MCF 10A (cell line): ENCODE results near the gene ANKRD10. TPM values are rescaled to one million over a fixed set of nuclear protein-coding genes. Genes with fewer than 3 reads are reported as not detected.

Source experiments
- BruUV-seq: library from RNA; stranded (reverse); fragments of 400-500 nt; replicated peaks from 2 replicates; lab custom pipeline; 2021; lab: Mats Ljungman, UMichigan
- CTCF ChIA-PET: fragments of 300-600 bp; sonication (Branson Sonifier 250); formaldehyde crosslinking; extraction: SDS; loops from one replicate; lab custom pipeline; 2021; ENCODE audit warnings: antibody characterized with exemption, inconsistent platforms; lab: Yijun Ruan, JAX
- POLR2A ChIA-PET: fragments of 300-600, 350-650 bp; sonication (Branson Sonifier 250); formaldehyde crosslinking; extraction: SDS; loops from one replicate; lab custom pipeline; 2020; ENCODE audit warnings: antibody characterized with exemption, inconsistent platforms; lab: Yijun Ruan, JAX
- DNase-seq: peaks from one replicate; pipeline ENCODE4 v3.0.0-alpha.2; 2018; ENCODE audit not compliant: unreplicated experiment
- H3K27ac Mint-ChIP-seq: one replicate; pipeline ENCODE4 v1.8.0; 2022; ENCODE audit warnings: mild to moderate bottlenecking, low read depth, mixed read lengths; ENCODE audit not compliant: unreplicated experiment
- H3K27me3 Mint-ChIP-seq: one replicate; pipeline ENCODE4 v1.8.0; 2022; ENCODE audit warnings: mixed read lengths; ENCODE audit not compliant: insufficient read depth, unreplicated experiment
- H3K36me3 Mint-ChIP-seq: one replicate; pipeline ENCODE4 v1.8.0; 2022; ENCODE audit warnings: mild to moderate bottlenecking, moderate library complexity, mixed read lengths; ENCODE audit not compliant: insufficient read depth, unreplicated experiment
- H3K4me1 Mint-ChIP-seq: one replicate; pipeline ENCODE4 v1.8.0; 2022; ENCODE audit warnings: mixed read lengths; ENCODE audit not compliant: insufficient read depth, unreplicated experiment
- H3K4me3 Mint-ChIP-seq: one replicate; pipeline ENCODE4 v1.8.0; 2022; ENCODE audit warnings: mild to moderate bottlenecking, moderate library complexity, mixed read lengths; ENCODE audit not compliant: unreplicated experiment
- H3K9me3 Mint-ChIP-seq: one replicate; pipeline ENCODE4 v1.8.0; 2022; ENCODE audit warnings: mixed read lengths; ENCODE audit not compliant: unreplicated experiment
- intact Hi-C: fragments of 100-400 bp; cut with micrococcal nuclease; formaldehyde crosslinking; loops from 2 replicates; pipeline ENCODE4 v1.14.1; 2022
- total RNA-seq: library from RNA; stranded (reverse); gene quantifications from 2 replicates; pipeline ENCODE4 v1.2.3, GENCODE V29; 2022
- TF ChIP-seq, protein P1 (sequence below): fragments of 200-600 bp; IDR thresholded peaks from one replicate; pipeline ENCODE4 v1.8.0; 2022; ENCODE audit warnings: antibody characterized with exemption, mild to moderate bottlenecking; ENCODE audit not compliant: unreplicated experiment

ANKRD10 gene
- total RNA-seq, 1 experiment from 2014 or later = 61.7 TPM

DNA sequence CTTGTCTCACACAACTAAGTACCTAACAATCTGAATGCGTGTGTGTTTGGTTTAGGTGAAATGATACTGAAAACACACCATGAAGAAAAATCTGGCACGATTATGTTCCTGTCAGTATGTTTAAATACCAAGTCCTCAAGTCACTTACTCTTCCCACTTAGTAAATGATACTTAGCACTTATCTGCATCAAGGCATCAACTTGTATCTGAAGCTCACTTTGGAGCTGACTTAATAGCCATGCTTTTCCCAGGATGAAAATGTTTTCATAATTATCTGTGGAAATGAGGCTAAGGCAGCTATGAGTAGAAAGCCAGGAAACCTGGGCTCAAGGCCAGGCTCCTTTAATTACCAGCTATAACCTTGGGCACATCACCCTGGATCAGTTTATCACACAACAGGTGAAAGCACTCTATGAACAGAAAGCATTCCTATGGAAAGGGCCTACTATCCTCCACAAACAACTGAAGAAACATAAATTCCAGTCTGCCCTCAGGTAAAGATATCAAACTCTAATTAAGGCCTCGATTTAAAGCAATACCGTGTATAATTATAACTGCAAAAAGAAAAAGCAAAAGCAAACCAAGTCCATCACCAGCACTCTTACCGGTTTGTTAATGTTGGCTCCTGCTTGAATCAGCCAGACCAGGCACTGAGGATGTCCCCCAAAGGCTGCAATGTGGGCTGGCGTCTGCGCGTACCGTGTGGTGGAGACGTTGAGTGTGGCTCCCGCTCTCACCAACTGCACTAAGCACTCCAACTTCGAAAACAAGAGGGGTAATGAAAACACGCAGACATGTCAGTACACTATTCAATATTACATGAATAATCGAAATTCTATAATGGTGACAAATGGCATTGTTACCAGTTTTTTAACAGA lies 4.6 kb downstream of the ANKRD10 start:
- H3K27ac Mint-ChIP-seq = no peak overlapping the region
- no peak for DNase-seq
- no TSS peak for BruUV-seq
- no peak overlapping the region for H3K4me3 Mint-ChIP-seq
- ChIA-PET POLR2A (interaction anchor here (1.2 kb wide), 1 partner anchor 195 kb away, joined by 7 read pairs; no protein-coding TSS in a partner anchor), CTCF (no interaction called here)
- intact Hi-C loops = loop anchor here (10.0 kb wide), 2 partner anchors 245 to 315 kb away; no protein-coding TSS in a partner anchor
- TF ChIP-seq, protein P1, sequence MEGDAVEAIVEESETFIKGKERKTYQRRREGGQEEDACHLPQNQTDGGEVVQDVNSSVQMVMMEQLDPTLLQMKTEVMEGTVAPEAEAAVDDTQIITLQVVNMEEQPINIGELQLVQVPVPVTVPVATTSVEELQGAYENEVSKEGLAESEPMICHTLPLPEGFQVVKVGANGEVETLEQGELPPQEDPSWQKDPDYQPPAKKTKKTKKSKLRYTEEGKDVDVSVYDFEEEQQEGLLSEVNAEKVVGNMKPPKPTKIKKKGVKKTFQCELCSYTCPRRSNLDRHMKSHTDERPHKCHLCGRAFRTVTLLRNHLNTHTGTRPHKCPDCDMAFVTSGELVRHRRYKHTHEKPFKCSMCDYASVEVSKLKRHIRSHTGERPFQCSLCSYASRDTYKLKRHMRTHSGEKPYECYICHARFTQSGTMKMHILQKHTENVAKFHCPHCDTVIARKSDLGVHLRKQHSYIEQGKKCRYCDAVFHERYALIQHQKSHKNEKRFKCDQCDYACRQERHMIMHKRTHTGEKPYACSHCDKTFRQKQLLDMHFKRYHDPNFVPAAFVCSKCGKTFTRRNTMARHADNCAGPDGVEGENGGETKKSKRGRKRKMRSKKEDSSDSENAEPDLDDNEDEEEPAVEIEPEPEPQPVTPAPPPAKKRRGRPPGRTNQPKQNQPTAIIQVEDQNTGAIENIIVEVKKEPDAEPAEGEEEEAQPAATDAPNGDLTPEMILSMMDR = no peak
- H3K27me3 Mint-ChIP-seq = no peaks in the 10 kb centered on the region
- H3K4me1 Mint-ChIP-seq = peaks cover 43% of the 10 kb centered on the region
- peaks cover 36% of the 10 kb centered on the region for H3K36me3 Mint-ChIP-seq
- H3K9me3 Mint-ChIP-seq = no peaks in the 10 kb centered on the region

DNA sequence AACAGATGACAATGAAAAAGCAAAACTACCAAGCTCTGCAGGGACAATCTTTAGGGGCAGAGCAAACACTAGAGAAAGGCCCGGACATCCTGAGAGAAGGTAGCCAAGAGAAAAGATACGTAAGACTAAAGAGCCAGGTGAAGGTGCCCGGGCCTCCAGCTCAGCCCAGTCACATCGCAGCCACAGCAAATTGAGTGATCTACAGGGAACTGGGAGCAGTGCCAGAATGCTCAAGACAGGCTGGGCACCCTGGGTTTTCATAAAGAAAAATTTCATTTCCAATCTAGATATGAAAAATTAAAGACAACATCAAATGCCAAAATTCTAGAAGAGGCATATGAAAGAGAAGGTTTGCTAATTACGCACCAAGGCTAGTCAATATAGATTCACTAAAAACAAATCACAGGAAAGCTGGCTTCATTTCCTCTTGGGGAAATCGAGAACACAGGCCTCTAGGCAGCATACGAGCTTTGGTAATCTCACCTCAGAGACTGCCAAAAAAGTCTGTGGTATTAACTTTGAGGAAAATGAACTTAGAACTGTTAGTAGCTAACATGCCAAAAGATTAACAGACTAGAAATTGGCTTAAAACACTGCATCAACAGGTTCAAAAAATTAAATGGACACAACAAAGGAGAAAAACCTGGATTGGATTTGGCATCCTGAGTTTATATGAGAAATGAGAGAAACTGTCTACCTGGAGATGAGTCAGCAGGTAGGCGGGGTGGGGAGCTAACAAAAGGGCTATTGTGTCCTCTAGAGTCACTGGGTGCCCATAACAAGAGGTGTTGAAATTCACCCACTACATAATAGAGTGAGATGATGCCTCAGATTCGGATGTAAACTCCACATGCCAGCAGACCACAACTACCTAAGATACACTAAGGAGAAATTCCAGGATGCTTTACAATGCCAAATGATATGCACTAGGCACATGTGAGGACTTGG lies 6.6 kb downstream of the ANKRD10 start:
- BruUV-seq = no TSS peak
- H3K36me3 Mint-ChIP-seq = peaks cover 54% of the 10 kb centered on the region
- H3K9me3 Mint-ChIP-seq = no peaks in the 10 kb centered on the region
- CTCF ChIA-PET = interaction anchor here (0.6 to 0.9 kb wide), 7 partner anchors 29 to 452 kb away, joined by 3 to 4 read pairs (median 3); no protein-coding TSS in a partner anchor
- POLR2A ChIA-PET = interaction anchor here (0.7 to 2.1 kb wide), 4 partner anchors 10 to 203 kb away, joined by 3 to 15 read pairs (median 8); no protein-coding TSS in a partner anchor
- peaks cover 43% of the 10 kb centered on the region for H3K4me1 Mint-ChIP-seq
- TF ChIP-seq, protein P1 = no peak
- no peak overlapping the region for H3K4me3 Mint-ChIP-seq
- no peaks in the 10 kb centered on the region for H3K27me3 Mint-ChIP-seq
- intact Hi-C loops = no loop called here
- H3K27ac Mint-ChIP-seq = peak overlapping the region; percentile 79
- DNase-seq = peak; percentile 91

DNA sequence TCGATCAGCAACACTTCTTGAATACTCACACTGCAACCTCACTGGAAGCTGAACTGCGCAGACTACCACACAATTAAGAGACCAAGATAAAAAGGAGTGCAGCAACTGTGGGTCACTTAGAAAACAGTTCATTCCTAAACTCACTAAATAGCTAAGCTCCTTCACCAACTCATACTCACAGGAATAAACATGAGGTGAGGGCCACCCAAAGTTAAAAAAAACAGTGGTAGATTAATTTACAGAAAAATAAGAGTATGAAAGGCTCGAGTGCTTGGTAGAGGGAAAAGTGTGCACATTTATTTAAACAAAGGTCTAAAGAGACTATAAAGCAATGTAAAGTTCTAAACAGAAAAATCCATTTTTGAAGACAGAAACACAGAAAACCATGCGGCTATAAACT lies 7.6 kb downstream of the ANKRD10 start:
- no peak for DNase-seq
- Mint-ChIP-seq H3K36me3 (peaks cover 63% of the 10 kb centered on the region), H3K4me3 (no peak overlapping the region), H3K27ac (peak overlapping the region; percentile 79), H3K27me3 (no peaks in the 10 kb centered on the region), H3K9me3 (no peaks in the 10 kb centered on the region), H3K4me1 (peaks cover 43% of the 10 kb centered on the region)
- TF ChIP-seq, protein P1 = no peak
- intact Hi-C loops = no loop called here
- ChIA-PET POLR2A (interaction anchor here (1.8 to 2.1 kb wide), 2 partner anchors 37 to 192 kb away, joined by 12 to 15 read pairs; no protein-coding TSS in a partner anchor), CTCF (interaction anchor here (0.5 to 1.3 kb wide), 9 partner anchors 8 to 451 kb away, joined by 3 to 6 read pairs (median 3); partner anchors contain the start of gene ANKRD10)
- no TSS peak for BruUV-seq
